NCI-H2171 (cell line): ENCODE measurements around the gene APOD.
"Not testable (repeated sequence)": the region's sequence is repeated elsewhere in the genome, so short reads cannot be mapped to it uniquely, and the experiment has no call there.

Source experiments
- DNase-seq: peaks from one replicate; lab custom pipeline; 2025; lab: John Stamatoyannopoulos, UW

APOD gene

DNA sequence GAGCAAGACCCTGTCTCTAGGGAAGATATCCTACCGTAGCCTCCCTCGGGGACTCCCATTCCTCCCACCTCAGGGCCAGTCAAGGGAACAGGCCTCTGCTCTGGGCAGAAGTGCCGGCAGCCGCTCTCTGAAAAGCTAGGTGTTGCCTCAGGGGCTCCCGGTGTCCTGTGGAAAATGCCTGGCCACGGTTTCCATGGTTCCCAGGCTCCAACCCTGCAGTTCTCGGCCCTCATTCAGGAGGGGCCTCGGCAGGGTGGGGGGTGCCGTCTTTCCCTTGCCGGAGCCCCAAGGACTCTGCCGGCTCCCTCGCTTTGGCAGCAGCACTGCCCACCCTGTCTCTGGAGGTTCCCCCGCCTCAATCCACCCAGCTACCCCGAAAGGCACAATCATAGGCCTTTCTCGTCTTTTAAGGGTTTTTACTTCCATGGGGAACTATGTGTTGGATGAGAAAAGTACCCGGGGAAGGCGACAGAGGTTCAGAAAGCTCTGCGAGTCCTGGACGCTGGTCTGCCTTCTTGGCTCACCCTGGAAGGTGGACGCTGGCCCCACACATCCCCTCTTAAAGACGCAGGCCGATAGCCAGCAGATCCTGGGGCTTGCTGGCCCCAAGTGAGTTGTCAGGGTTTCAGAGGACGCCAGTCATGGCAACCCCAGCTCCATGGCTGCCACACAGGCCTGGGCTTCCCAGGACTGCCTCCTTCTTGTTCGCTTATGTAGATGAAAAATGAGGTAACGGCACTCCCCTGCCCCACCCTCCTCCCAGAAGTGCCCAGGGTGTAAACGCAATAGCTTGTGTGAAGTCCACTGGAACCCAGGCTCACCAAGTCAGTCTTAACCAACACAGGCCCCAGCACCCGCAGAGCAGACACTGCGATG lies 34.3 kb upstream of the APOD start:
- DNase-seq = not testable (repeated sequence)

DNA sequence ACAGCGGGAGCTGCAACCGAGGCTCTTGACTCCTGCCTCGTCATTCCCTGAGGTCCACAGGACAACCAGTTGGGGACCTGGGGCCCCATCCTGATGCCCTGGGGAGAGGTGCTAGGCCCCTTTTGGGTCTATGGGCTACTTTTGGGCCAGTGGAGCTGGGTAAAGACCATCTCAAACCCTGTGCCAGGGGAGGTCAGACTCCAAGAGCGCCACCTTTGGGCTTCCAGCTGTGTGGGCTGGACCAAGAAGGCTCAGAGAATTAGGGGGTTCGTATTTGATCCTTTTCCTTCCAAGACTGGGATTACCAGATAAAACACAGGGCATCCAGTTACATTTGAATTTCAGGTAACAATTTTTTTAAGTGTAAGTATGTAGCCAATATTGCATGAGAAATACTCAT lies 33.4 kb upstream of the APOD start:
- DNase-seq = not testable (repeated sequence)

DNA sequence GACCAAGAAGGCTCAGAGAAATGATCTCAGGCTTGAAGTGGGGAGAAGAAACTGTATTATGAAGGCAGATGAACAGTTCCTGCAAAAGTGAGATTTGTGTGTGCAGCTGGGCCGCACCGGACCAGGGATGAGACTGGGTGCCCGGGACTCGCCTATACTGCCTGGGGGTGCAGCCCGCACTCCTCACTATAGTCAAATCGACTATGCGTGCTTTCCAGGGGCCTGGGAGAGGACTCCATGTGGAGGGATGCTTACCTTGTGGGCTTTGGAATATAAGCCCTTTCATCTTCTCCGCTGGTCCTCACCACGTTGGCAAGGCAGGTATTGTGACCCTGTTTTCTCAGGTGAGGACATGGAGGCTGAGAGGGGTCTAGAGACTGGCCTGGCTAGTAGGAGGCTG lies 32.9 kb upstream of the APOD start:
- DNase-seq = no peak

DNA sequence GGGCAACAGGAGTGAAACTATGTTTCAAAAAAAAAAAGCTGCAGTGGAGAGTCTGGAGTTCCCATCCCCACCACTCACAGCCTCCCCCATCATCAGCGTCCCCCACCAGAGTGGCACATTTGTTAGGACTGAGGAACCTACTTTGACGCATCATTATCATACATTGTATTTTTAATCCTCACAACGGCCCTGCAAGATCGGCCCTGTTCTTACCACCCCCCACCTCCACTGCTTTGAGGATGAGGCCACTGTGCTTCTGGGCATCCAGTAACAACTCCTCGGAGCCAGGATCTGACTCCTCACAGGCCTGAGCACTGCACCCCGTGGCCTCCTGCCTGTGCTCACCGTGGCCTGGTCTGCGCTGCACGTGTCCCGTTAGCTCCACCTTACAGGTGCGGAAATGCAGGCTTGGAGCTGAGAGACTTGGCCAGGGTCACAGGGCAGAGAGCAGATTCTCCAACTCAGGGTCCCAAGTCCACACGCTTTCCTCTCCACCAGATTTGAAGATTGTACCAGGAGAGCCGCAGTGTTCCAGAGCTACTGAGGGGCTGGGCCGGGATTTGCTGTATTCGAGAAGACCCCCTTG lies 32.3 kb upstream of the APOD start:
- DNase-seq = not testable (repeated sequence)

DNA sequence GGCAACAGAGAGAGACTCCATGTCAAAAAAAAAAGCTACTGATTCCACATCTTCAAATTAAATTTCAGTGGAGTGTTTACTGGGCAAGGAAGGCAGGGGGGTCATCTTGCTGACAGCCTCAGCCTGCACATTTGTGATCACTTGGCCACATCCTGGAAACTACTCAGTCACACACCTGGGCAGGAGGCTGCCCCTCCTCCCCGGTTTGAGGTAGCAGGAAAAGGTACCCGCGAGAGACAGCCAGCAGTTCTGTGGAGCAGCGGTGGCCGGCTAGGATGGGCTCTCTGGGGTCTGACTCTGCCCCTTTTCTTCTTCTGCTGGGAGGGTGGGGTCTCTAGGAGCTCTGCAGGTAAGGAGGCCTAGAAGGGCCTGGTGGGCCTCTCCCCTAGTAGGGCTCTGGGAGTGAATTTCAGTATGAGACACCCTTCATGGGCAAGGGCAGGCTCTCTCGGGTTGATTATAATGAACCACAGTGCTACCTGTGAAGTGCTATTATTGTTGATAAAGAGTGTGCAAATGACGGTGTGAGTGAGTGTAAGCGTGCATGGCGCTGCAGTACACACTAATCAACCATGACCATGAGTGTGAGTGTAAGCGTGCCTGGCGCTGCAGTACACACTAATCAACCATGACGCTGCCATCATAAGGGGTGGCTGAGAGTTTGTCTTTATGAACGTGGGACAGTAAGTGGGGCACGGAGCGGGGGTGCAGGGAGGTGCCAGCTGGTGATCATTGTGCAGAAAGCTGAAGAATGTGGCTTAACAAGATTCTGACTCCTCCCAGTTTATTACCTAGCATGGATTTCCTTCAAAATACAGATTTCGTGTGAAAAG lies 31.1 kb upstream of the APOD start:
- DNase-seq = not testable (repeated sequence)

DNA sequence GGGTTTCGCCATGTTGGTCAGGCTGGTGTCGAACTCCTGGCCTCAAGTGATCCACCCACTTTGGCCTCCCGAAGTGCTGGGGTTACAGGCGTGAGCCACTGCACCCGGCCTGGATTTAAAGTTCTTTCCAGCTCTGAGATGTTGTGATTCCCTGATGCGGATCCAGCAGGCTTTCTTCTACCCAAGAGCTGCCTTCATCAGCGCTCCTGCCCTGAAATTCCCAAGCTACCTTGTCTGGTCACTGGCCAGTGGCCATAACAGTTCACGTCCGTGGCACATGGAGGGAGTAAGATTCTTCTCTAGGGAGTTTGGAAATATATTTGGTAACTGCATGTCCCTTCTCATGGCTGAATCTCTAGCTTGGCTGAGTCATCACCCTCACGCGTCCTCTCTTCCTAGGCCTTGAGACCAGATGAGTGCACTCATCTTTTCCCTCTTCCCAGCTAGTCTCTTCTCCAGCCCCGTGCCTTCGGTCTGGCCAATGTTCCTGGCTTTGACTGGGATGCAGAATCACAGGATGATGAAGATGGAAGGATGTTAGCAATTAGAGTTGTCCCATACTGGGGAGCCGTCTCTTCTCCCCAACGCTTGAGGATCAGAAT lies 29.8 kb upstream of the APOD start:
- no peak for DNase-seq

DNA sequence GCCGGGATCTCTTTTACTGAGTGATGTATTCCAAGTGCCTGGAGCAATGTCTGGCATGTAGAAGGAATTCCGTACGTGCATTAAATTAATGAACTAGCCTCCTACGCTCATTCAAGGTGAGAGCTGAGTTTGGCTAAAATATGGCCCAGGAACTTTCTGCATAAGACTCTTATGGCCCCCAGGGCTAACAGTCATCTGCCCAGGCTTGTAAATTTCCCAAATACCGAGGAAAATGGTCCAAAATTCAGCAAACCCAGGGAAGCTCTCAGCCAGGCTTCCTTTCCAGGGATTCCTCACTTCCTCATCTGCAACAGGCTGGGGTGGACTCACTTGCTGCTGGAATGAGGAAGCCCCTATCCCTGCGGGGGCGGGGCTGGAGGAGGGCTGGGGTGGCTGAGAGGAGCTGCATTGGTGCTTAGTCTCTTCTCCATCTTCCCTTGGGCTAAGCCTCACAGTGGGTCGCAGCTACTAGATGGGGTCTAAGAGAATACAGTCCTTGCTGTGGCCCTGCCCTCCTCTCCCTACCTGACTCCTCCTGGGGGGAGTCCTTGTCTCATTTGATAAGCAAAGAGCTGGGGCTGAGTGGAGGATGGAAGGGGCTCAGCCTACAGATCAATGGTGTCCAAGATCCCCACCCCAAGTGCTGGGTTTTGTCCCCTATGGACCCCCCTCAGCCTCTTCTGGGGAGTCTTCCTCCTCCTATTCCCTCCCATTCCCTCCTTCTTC lies 28.5 kb upstream of the APOD start:
- DNase-seq = no peak

DNA sequence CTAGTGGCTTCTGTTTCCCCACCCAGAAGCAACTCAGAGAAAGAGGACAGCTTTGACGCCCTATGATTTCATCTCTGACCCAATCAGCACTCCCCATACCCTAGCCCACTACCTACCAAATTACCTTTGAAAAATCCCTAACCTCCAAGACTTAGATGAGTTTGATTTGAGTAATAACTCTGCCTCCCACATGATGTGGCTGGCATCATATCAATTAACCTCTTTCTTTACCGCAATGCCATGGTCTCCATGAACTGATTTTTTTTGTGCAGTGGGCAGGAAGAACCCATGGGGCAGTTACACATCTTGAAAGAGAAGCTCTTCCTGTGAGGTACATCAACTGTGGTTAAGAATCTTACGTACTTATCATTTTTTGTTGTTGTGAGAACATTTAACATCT lies 25.5 kb upstream of the APOD start:
- no peak for DNase-seq

DNA sequence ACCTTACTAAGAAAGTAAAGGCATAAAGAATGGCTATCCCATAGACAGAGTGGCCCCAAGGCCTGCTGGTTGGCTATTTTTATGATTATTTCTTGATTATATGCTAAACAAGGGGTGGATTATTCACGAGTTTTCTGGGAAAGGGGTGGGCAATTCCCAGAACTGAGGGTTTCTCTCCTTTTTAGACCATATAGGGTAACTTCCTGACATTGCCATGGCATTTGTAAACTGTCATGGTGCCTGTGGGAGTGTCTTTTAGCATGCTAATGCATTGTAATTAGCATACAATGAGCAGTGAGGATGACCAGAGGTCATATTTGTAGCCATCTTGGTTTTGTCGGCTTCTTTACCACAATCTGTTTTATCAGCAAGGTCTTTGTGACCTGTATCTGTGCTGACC lies 18.0 kb upstream of the APOD start:
- not testable (repeated sequence) for DNase-seq

DNA sequence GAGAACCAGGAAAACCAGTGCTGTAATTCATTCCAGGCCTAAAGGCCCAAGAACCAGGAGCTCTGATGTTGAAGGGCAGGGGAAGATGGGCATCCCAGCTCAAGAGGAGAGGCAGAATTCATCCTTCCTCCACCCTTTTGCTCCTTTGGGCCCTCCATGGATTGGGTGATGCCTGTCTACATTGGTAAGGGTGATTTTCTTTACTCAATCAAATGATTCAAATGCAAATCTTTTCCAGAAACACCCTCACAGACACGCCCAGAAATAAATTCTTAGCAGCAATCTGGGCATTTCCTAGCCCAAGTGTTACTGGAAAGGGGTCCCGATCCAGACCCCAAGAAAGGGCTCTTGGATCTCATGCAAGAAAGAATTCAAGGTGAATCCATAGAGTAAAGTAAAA lies 17.6 kb upstream of the APOD start:
- no peak for DNase-seq

DNA sequence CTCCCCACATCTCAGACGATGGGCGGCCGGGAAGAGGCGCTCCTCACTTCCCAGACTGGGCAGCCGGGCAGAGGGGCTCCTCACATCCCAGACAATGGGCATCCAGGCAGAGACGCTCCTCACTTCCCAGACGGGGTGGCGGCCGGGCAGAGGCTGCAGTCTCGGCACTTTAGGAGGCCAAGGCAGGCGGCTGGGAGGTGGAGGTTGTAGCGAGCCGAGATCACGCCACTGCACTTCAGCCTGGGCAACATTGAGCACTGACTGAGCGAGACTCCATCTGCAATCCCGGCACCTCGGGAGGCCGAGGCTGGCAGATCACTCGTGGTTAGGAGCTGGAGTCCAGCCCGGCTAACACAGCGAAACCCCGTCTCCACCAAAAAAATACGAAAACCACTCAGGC lies 16.2 kb upstream of the APOD start:
- DNase-seq = not testable (repeated sequence)

DNA sequence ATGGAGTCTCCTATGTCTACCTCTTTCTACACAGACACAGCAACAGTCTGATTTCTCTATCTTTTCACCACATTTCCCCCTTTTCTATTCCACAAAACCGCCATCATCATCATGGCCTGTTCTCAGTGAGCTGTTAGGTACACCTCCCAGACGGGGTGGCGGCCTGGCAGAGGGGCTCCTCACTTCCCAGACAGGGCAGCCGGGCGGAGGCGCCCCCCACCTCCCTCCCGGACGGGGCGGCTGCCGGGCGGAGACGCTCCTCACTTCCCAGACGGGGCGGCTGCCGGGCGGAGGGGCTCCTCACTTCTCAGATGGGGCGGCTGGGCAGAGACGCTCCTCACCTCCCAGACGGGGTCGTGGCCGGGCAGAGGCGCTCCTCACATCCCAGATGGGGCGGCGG lies 15.8 kb upstream of the APOD start:
- not testable (repeated sequence) for DNase-seq

DNA sequence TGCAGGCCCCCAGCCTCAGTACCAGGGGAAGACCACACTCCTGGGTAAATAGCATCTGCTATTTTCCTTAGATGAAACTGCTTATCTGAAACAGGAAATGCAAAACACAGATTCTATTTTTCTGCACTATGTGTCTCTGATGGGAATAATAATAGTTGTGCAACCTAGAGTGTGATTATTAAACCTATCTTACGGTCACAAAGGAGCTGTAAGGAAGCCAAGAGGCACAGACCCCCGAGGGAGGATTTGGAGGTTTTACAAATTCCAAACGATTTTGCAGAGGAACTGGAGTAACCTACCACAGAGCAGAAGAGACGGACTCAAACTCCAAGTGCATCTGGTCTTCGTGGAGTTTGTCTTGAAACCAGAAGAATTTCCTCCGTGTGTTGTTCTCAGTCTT lies 14.1 kb upstream of the APOD start:
- DNase-seq = no peak

DNA sequence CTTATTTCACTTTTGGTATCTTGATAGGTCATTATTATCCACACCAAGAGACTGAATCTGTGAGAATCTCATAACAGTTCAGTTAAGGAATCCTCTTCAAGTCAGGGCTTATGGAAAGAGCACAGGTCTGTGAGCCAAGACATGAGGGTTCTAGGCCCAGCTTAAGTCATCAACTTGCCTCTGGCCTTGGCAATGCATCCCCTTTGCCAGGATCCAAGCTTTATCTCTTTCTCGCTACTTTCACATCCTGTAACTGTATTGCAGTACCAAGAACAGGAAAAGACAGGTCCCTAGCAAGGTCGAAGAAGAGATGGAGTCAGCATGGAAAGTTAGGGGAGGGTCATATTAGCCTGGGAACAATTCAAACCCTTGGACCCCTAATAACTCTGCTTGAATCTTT lies 13.5 kb upstream of the APOD start:
- no peak for DNase-seq

DNA sequence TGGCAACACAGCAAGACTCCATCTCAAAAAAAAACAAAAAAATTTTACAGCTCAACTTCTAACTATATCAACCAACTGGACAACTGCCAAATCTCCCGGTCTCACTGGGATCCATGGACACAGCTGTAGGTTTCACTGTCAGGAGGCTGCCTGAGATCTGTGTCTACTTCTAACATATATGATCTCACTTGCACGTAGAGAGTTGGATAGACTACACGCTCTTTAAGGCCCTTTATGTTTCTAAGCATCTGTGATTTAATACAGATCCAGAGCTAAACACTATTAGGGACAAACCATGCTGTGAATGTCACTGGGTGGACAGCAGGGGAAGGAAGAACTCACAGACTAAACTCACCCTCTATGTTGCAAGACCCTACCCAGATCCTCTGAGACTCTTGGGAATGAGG lies 13.0 kb upstream of the APOD start:
- no peak for DNase-seq

DNA sequence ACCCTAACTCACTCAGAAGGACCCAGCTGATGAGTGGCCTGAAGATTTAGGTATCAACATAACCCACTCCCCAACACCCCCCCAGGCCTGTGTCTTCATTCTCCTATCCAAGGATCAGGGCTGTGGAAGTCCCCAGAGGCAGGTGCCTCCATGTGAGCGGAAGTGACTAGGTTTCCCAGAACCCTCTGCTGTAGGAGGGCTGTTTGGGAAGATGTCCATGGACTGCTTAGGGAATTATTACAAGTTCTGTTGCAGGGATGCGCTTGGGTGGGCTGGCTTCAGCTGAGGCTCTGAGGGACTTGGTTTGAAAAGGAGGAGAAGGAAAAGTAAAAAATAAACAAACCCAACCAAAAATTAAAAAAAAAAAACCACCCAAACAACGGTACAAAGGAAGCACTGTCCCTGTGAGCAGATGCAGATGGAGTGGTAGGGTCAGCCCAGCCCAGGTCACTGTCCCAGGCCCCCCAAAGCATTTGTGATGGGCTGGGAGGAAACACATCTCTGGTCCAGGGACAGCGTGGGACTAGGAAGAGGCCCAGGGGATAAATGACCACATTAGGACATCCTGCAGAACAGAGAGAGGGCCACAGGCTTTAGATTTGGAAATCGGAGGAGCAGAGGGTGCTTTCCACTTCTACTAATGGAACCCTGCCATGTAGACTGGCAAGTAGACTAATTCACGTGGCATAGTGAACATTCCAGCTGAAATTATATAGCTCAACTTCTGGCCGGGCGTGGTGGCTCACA lies 12.2 kb upstream of the APOD start:
- DNase-seq = no peak

DNA sequence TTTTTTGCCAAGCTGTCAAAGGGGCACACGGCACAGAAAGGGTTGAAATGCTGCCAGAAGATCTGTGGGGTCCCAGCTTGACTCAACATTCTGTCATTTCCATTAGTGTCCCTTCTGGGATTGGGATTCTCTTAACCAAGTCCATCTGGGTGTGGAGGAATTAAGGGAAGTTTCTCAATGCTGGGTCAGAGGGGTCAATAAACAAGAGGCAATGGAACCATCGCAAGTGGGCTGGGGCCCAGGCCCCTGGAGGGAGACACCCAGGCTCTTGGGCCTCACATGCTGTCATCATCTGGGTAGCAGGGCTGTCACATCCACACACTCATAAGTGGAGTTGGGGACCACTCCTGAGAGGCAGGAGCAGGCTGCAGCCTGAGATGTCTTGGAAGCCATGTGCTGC lies 8.1 kb upstream of the APOD start:
- no peak for DNase-seq

DNA sequence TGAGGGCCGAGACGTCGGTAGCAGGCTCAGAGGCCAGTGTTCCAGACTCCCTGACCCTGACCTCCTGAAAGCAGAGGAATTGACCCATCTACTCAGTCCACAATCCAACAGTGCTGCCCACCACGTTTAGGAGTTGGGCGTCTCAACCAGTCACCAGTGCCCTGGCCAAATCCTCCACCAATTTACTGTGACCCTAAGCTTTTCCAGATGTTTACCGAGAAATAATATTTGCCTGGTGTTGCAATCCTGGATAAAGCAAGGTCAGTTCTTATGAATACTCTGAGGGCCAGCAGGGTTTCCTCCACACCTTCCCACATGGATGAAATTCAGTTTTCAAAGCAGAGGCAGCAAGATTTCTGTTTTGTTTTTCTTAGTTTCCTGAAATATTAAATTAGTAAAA lies 7.5 kb upstream of the APOD start:
- DNase-seq = no peak

DNA sequence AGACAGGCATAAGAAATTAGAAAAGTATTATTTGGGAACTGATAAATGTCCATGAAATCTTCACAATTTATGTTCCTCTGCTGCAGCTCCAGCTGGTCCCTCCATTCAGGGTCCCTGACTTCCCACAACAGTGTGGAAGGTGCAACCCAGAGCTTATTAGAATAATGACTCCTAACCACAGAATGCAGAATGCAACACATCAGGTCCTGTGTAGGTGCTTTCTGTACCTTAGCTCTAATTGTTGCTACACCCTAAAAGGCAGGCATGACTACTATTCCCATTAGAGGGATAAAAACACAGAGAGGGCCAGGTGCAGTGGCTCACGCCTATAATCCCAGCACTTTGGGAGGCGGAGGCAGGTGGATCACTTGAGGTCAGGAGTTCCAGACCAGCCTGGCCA lies 6.6 kb upstream of the APOD start:
- not testable (repeated sequence) for DNase-seq

DNA sequence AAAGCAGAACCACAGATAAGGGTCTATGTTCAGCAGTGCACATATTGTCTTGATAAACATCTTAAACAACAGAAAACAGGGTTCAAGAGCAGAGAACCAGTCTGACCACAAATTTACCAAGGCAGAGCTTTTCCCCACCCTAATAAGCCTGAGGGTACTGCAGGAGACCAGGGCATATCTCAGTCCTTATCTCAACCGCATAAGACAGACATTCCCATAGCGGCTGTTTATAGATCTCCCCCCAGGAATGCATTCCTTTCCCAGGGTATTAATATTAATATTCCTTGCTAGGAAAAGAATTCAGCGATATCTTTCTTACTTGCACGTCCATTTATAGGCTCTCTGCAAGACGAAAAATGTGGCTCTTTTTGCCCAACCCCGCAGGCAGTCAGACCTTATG lies 6.1 kb upstream of the APOD start:
- not testable (repeated sequence) for DNase-seq

DNA sequence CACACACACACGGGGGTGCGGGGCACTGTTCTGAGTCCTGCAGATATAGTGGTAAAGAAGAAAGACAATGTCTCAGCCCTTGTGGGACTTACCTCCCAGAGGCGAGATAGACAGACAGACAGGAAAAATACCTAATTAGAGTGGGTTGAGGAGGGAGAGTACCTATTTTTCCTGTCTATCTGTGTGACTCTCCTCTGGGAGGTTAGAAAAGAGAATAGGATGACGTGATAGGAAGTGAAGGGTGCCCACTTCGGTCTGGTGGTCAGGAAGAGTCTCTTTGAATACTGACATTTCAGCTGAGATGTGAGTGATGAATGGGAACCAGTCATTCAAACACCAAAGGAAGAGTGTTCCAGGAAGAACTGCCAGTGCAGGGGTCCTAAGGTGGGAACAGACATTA lies 4.1 kb upstream of the APOD start:
- DNase-seq = no peak
